GM19467 (cell line): ENCODE results near the gene HMCN2.

Source experiments
- ATAC-seq: cut with Tn5 transposase; IDR thresholded peaks from one replicate; pipeline ENCODE4 v1.9.1; 2021; ENCODE audit warnings: mild to moderate bottlenecking, moderate library complexity; ENCODE audit not compliant: unreplicated experiment

HMCN2 gene

GRCh38 chr9:130288926-130289690 lies 23.5 kb downstream of the HMCN2 start:
- ATAC-seq = no peak

- ATAC-seq = no peak
Measured at GRCh38 chr9:130289711-130290241, 24.2 kb downstream of the HMCN2 start.

GRCh38 chr9:130290291-130291181 lies 25.0 kb downstream of the HMCN2 start:
- no peak for ATAC-seq

DNA sequence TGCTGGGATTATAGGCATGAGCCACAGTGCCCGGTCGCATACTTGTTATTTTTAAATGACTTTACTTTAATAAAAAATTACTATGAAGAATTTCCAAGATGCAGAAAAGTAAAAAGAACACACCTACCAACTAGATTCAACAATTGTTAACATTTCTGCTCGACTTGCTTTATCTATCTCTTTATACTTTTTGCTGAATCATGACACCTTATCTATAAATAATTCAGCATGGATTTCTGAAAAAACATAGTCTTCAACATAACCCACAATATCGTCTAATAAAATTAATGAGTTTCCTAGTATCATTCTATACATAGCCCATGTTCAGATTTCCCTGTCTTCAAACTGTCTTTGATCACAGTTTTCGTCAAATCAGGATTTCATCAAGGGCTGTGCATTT lies 25.9 kb downstream of the HMCN2 start:
- ATAC-seq = no peak

GRCh38 chr9:130292106-130292505 lies 26.5 kb downstream of the HMCN2 start:
- ATAC-seq = no peak

GRCh38 chr9:130294664-130295063 lies 29.1 kb downstream of the HMCN2 start:
- no peak for ATAC-seq

DNA sequence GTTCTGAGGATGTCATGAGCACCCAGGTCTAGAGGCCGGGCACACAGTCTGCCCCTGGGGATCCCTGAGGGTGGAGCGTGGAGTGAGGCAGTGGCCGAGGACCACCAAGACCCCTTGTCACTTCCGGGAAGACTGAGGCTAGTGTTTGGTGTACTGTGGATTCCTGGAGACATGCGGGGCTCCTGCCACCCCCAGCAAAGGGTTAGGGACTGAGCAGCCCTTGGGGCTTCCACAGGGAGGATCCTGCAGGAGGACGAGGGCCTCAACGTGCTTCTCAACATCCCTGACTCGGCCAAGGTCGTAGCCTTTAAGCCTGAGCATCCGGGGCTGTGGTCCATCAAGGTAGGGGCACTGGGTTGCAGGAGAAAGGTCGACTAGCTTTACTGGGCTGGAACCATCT lies 29.9 kb downstream of the HMCN2 start:
- no peak for ATAC-seq

DNA sequence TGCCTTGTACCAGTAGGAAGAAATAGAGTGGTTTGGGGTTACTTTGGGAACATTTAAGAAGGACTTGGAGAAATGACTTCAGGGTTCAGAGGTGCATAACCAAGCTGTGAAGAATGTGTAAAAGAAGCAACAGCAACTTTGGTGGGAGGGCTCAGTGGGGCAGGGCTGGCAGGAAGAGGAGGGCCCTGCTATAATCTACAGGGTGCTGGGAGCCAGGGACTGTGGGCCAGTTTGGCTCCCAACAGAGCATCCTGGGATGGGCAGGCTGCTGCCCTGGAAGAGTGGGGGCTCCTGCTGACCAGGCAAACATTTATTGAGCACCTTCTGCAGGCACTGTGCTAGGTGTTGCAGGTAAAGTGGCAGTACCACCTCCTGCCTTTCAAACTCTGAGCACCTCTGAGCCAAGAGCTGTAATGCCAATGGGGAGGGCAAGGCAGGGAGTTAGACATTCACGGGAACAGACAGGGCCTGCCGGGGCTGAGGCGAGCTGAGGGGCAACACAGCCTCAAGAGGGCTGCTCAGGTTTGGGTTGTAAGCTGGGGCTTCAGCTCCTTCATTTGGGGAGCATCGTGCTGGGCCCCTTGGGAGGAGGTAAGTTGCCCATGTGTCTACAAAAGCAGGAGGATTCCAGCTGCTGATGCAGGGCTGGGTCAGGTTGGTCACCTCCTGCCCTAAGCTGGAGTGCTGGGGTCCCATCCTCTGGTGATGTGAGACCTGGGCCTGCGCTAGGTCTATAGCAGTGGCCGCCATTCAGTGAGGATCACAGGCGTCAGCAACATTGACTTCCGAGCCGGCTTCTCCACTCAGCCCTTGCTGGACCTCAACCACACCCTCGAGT lies 30.6 kb downstream of the HMCN2 start:
- ATAC-seq = no peak

GRCh38 chr9:130296783-130297055 lies 31.2 kb downstream of the HMCN2 start:
- ATAC-seq = no peak

- ATAC-seq = no peak
Measured at GRCh38 chr9:130297371-130297770, 31.8 kb downstream of the HMCN2 start.

- ATAC-seq = no peak
Measured at GRCh38 chr9:130298662-130299279, 33.2 kb downstream of the HMCN2 start.

GRCh38 chr9:130299785-130300615 lies 34.4 kb downstream of the HMCN2 start:
- ATAC-seq = no peak

DNA sequence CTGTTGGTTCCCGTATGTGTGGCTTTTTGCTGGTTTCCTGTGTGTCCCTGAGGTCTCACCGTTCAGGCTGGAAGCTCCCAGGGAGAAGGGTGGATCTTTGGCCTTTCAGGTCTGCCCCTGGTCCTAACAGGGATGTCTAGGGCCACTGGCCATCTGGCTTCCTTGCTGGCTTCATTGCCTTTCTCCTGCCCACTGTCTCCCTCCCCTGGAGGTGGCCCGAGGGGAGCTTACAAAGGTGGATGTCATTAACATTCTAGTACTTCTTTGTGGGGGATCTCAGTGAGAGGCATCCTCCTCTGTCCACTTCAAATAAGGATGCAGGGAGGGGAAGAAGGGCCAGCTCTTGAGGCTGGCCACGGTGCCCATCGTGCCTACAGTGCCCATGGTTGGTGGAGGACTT lies 35.2 kb downstream of the HMCN2 start:
- no peak for ATAC-seq

DNA sequence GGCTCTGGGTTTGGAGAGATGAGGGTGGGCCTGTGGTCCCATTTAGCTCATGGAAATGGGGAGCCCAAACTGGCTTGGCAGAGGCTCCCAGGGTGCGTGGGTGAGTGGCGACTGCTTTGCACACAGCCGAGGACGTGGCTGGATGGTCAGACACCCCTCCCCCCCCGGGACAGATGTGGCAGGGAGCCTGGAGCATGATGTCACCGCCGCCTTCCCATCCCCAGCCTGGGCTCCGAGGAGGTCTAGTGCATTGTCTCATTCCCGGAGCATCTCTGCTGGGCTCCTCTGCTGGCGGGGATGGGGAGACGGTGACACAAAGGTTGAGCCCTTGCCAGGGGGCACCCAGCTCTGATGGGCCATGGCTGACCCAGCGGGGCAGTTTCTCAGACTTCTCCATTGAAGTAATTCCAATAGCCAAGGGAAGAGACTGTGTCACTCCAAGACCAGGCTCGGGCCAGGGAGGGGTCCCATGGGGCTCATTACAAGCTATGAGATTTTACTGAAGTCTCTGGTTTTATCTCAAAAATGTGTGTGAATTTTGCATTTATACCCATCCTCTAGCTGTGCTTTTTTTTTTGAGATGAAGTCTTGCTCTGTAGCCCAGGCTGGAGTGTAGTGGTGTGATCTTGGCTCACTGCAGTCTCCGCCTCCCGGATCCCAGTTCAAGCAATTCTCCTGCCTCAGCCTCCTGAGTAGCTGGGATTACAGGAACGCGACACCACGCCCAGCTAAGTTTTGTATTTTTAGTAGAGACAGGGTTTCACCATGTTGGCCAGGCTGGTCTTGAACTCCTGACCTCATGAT lies 36.1 kb downstream of the HMCN2 start:
- ATAC-seq = no peak

GRCh38 chr9:130302785-130303612 lies 37.4 kb downstream of the HMCN2 start:
- ATAC-seq = no peak

- ATAC-seq = no peak
Measured at GRCh38 chr9:130303613-130304055, 38.1 kb downstream of the HMCN2 start.

GRCh38 chr9:130304116-130304515 lies 38.6 kb downstream of the HMCN2 start:
- no peak for ATAC-seq

GRCh38 chr9:130304643-130305042 lies 39.1 kb downstream of the HMCN2 start:
- no peak for ATAC-seq
